T-cell (primary cell): Measurements from ENCODE around the gene HSPA1A. TPM values are rescaled to one million over a fixed set of nuclear protein-coding genes. Genes with fewer than 3 reads are reported as not detected.
"Not testable (repeated sequence)": the region's sequence is repeated elsewhere in the genome, so short reads cannot be mapped to it uniquely, and the experiment has no call there.

ENCODE experiments used
- ATAC-seq, 4 experiments: fragments of 200-7000 bp in 3 of 4; fragments of 150-1000 bp in 1 of 4; cut with Tn5 transposase; replicated peaks in 1 of 4; 1 replicate in 3 of 4; 2 replicates in 1 of 4; pipeline ENCODE4 v1.10.0; 2021; ENCODE audit warnings: moderate library complexity in 3 of 4, mild to moderate bottlenecking in 2 of 4, moderate number of reproducible peaks in 1 of 4
- CTCF ChIA-PET, 2 donors: fragments of 300-600 bp; sonication (Branson Sonifier 250); formaldehyde crosslinking; loops; one replicate each; lab custom pipeline; 2022; ENCODE audit warnings: antibody characterized with exemption in 2 of 2; lab: Charles Lee
- POLR2A ChIA-PET, 2 donors: fragments of 300-600 bp; sonication (Branson Sonifier 250); formaldehyde crosslinking; loops; one replicate each; lab custom pipeline; 2022; ENCODE audit warnings: antibody characterized with exemption in 2 of 2; lab: Charles Lee
- DNase-seq, 35 experiments: peaks; one replicate each; pipeline versions ENCODE4 v3.0.0 to v3.0.0-alpha.2; 2013 to 2023
- H3K27ac ChIP-seq: one replicate; pipeline ENCODE4 v1.5.1; 2013; ENCODE audit warnings: low read length
- H3K27me3 ChIP-seq, 2 experiments: replicated peaks in 1 of 2; 1 replicate in 1 of 2; 2 replicates in 1 of 2; pipeline versions ENCODE4 v1.6.1 to v1.7.0; 2013; ENCODE audit warnings: low read length in 1 of 2, mixed read lengths in 1 of 2; ENCODE audit not compliant: control insufficient read depth in 2 of 2, insufficient read depth in 2 of 2; ENCODE audit errors: extremely low read depth in 1 of 2
- H3K36me3 ChIP-seq, 2 donors: 1 replicate in 1 of 2; 2 replicates in 1 of 2; pipeline versions ENCODE4 v1.6.1 to v1.7.0; 2013; ENCODE audit warnings: low read length in 1 of 2; ENCODE audit not compliant: control insufficient read depth in 2 of 2, insufficient read depth in 1 of 2; ENCODE audit errors: extremely low read depth in 1 of 2
- H3K4me1 ChIP-seq, 2 experiments: 1 replicate in 1 of 2; 2 replicates in 1 of 2; pipeline versions ENCODE4 v1.6.1 to v1.7.0; 2013; ENCODE audit warnings: low read length in 2 of 2, mixed read lengths in 1 of 2; ENCODE audit not compliant: insufficient read depth in 2 of 2, control insufficient read depth in 1 of 2; ENCODE audit errors: extremely low read depth in 1 of 2
- H3K4me3 ChIP-seq, 2 donors: 1 replicate in 1 of 2; 2 replicates in 1 of 2; pipeline versions ENCODE4 v1.5.1 to v1.7.0; 2013; ENCODE audit warnings: mild to moderate bottlenecking in 2 of 2, low read length in 1 of 2, moderate library complexity in 1 of 2; ENCODE audit not compliant: control insufficient read depth in 1 of 2; ENCODE audit errors: extremely low read depth in 1 of 2
- H3K9me3 ChIP-seq: 2 replicates; pipeline ENCODE4 v1.7.0; 2013
- H3K27ac Mint-ChIP-seq, 2 donors: one replicate each; pipeline ENCODE4 v1.8.0; 2020 to 2021; ENCODE audit warnings: mild to moderate bottlenecking in 2 of 2, mixed read lengths in 2 of 2
- H3K27me3 Mint-ChIP-seq, 2 donors: one replicate each; pipeline ENCODE4 v1.8.0; 2021 to 2022; ENCODE audit warnings: mixed read lengths in 2 of 2
- H3K36me3 Mint-ChIP-seq: one replicate; pipeline ENCODE4 v1.8.0; 2021; ENCODE audit warnings: mixed read lengths
- H3K4me1 Mint-ChIP-seq, 3 donors: one replicate each; pipeline ENCODE4 v1.8.0; 2020 to 2022; ENCODE audit warnings: mixed read lengths in 3 of 3, mild to moderate bottlenecking in 1 of 3
- H3K4me3 Mint-ChIP-seq, 3 donors: one replicate each; pipeline ENCODE4 v1.8.0; 2020 to 2022; ENCODE audit warnings: mild to moderate bottlenecking in 3 of 3, mixed read lengths in 3 of 3, moderate library complexity in 3 of 3
- H3K9me3 Mint-ChIP-seq, 3 donors: one replicate each; pipeline ENCODE4 v1.8.0; 2020 to 2022; ENCODE audit warnings: mixed read lengths in 3 of 3
- WGBS: methylation state at CpG from one replicate; pipeline ENCODE4 v1.1.5; 2013; ENCODE audit warnings: missing lambda C conversion rate; ENCODE audit not compliant: insufficient coverage; 5-methylcytosine and 5-hydroxymethylcytosine counted together
- total RNA-seq, 35 experiments: library from RNA in 6 of 35; stranded (reverse) in 6 of 35; fragments of 120-200 nt in 1 of 35; gene quantifications; one replicate each; pipeline versions ENCODE4 v1.2.1 to v1.2.4 and lab custom pipeline; 2013 to 2026

Gene HSPA1A
- total RNA-seq, 5 donors from 2014 or later (not counting 1 experiment from before 2014, with no cell fraction given) = 8.8 to 117 (median 77.9) TPM

GRCh38 chr6:31861150-31861549 is 45.8 kb downstream of the HSPA1A start:
- H3K27ac Mint-ChIP-seq = no peak overlapping the region
- no peaks in the 10 kb centered on the region for H3K27me3 Mint-ChIP-seq
- CTCF ChIA-PET = no interaction called here
- POLR2A ChIA-PET = no interaction called here
- Histone ChIP-seq H3K9me3 (no peaks in the 10 kb centered on the region), H3K4me3 (no peak overlapping the region), H3K4me1 (peaks cover 10 to 26% of the 10 kb centered on the region in 2 experiments), H3K27me3 (peaks cover 0 to 8% of the 10 kb centered on the region in 2 experiments), H3K36me3 (peaks cover 10 to 26% of the 10 kb centered on the region in 2 donors), H3K27ac (no peak overlapping the region)
- ATAC-seq (no peak), DNase-seq (no peak)
- peaks cover 28% of the 10 kb centered on the region for H3K36me3 Mint-ChIP-seq
- WGBS = 88% methylated on average over 5 of the region's 7 CpGs
- H3K9me3 Mint-ChIP-seq = no peaks in the 10 kb centered on the region
- H3K4me1 Mint-ChIP-seq = peaks cover 23 to 33% (median 23%) of the 10 kb centered on the region in 3 donors
- H3K4me3 Mint-ChIP-seq = peak overlapping the region; percentile 91 to 97 (median 93)

- Mint-ChIP-seq H3K9me3 (no peaks in the 10 kb centered on the region), H3K27me3 (no peaks in the 10 kb centered on the region), H3K27ac (peak overlapping the region; percentile 88 to 94), H3K4me1 (peaks cover 23 to 33% (median 23%) of the 10 kb centered on the region in 3 donors), H3K36me3 (peaks cover 27% of the 10 kb centered on the region), H3K4me3 (peak overlapping the region; percentile 91 to 97 (median 93))
- 63% methylated on average over 15 of the region's 17 CpGs for WGBS
- ATAC-seq = no peak
- Histone ChIP-seq H3K27ac (peak overlapping the region; percentile 91), H3K36me3 (peaks cover 10 to 26% of the 10 kb centered on the region in 2 donors), H3K4me3 (peak overlapping the region; percentile 81 to 98), H3K4me1 (peaks cover 10 to 26% of the 10 kb centered on the region in 2 experiments), H3K9me3 (no peaks in the 10 kb centered on the region), H3K27me3 (peaks cover 0 to 8% of the 10 kb centered on the region in 2 experiments)
- POLR2A ChIA-PET = interaction anchor here in 1 of 2 donors (1.5 kb wide), 1 partner anchor 37 kb away, joined by 5 read pairs; no protein-coding TSS in a partner anchor
- CTCF ChIA-PET = interaction anchor here in 1 of 2 donors (1.1 to 1.2 kb wide), 2 partner anchors 23 to 122 kb away, joined by 5 to 6 read pairs; partner anchors contain the start of gene MSH5
- DNase-seq = peak in 2 of 35 experiments; percentile 1 to 9
Observed at GRCh38 chr6:31861919-31862343, 46.6 kb downstream of the HSPA1A start.

GRCh38 chr6:31862344-31863235 is 47.2 kb downstream of the HSPA1A start, which contains the start of gene NEU1:
Gene NEU1 (minus strand): TSS chr6:31862821. CDS start chr6:31862776, 45 bp downstream.
- no peaks in the 10 kb centered on the region for H3K9me3 Mint-ChIP-seq
- Histone ChIP-seq H3K4me1 (peaks cover 10 to 26% of the 10 kb centered on the region in 2 experiments), H3K27me3 (peaks cover 0 to 8% of the 10 kb centered on the region in 2 experiments), H3K36me3 (peaks cover 10 to 26% of the 10 kb centered on the region in 2 donors), H3K27ac (peak within 1 kb of the TSS; percentile 91), H3K4me3 (peak within 1 kb of the TSS; percentile 81 to 98), H3K9me3 (no peaks in the 10 kb centered on the region)
- WGBS = under 1% methylated on average over 51 of the region's 64 CpGs
- ChIA-PET CTCF (interaction anchor here in 1 of 2 donors (0.5 to 1.5 kb wide), 15 partner anchors 23 to 1409 kb away, joined by 3 to 8 read pairs (median 5); partner anchors contain the start of genes ABHD16A, DDAH2, EHMT2 and GPANK1), POLR2A (interaction anchor here (0.6 to 1.5 kb wide), 11 partner anchors 28 to 315 kb away, joined by 3 to 29 read pairs (median 3); partner anchors contain the start of genes ABHD16A (in 1 of the 2), GPANK1 (in 1 of the 2), LSM2 (in 1 of the 2) and MSH5 (in 1 of the 2))
- DNase-seq (peak; percentile 95 to 100 (median 99)), ATAC-seq (peak; percentile 95 to 96 (median 96))
- no peaks in the 10 kb centered on the region for H3K27me3 Mint-ChIP-seq
- peaks cover 23 to 33% (median 23%) of the 10 kb centered on the region in 3 donors for H3K4me1 Mint-ChIP-seq
- H3K36me3 Mint-ChIP-seq = peaks cover 20% of the 10 kb centered on the region
- peak within 1 kb of the TSS; percentile 88 to 94 for H3K27ac Mint-ChIP-seq
- H3K4me3 Mint-ChIP-seq = peak within 1 kb of the TSS; percentile 91 to 97 (median 93)

DNA sequence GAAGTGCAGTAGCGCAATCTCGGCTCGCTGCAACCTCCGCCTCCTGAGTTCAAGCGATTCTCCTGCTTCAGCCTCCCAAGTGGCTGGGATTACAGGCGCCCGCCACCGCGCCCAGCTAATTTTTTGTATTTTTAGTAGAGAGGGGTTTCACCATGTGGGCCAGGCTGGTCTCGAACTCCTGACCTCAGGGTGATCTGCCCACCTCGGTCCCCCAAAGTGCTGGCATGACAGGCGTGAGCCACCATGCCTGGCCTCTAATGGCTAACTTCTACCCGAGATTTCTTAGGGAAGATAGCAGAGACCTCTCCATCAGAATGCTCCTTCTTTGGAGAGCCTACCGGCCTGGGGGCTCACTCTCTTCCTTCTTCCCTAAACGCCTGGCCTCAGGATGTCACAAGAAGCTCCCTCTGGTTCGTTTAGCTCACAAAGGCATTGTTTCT is 48.8 kb downstream of the HSPA1A start:
- not testable (repeated sequence) for H3K9me3 ChIP-seq, DNase-seq, H3K27me3 Mint-ChIP-seq, H3K9me3 Mint-ChIP-seq, ATAC-seq
- peaks cover 14% of the 10 kb centered on the region for H3K36me3 Mint-ChIP-seq
- POLR2A ChIA-PET = interaction anchor here (0.6 to 1.3 kb wide), 3 partner anchors 20 to 666 kb away, joined by 3 to 4 read pairs (median 3); no protein-coding TSS in a partner anchor
- 23% methylated on average over 8 of the region's 16 CpGs for WGBS
- H3K27ac ChIP-seq = peak overlapping the region; percentile 89
- H3K4me1 ChIP-seq = peaks cover 10 to 26% of the 10 kb centered on the region in 2 experiments
- peaks cover 0 to 12% of the 10 kb centered on the region in 2 experiments for H3K27me3 ChIP-seq
- peak overlapping the region; percentile 88 to 94 for H3K27ac Mint-ChIP-seq
- H3K36me3 ChIP-seq = peaks cover 7 to 21% of the 10 kb centered on the region in 2 donors
- H3K4me1 Mint-ChIP-seq = peaks cover 23 to 33% (median 23%) of the 10 kb centered on the region in 3 donors
- H3K4me3 ChIP-seq = peak overlapping the region; percentile 60 to 98
- peak overlapping the region; percentile 91 to 97 (median 93) for H3K4me3 Mint-ChIP-seq
- CTCF ChIA-PET = interaction anchor here in 1 of 2 donors (1.3 kb wide), 1 partner anchor 108 kb away, joined by 5 read pairs; the partner anchor contains the start of gene DXO

DNA sequence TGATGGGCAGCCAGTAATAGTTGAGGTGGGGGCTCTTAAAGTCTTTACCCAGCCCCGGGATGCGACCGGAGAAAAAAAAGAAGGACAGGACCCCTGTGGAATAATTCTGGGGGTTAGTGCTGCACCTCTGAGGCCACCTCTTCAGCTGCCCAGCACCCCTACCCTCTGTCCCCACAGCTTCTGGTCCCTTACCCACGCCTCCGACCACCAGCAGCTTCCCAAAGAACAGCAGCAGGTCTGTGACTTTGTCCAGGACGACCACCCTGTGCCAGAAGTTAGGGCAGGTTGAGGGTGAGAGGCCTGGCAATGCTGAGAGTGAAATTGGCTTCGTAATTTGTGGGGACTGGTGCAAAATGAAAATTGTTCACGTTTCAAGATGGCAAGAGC is 49.5 kb downstream of the HSPA1A start:
- H3K4me3 ChIP-seq = no peak overlapping the region
- Mint-ChIP-seq H3K9me3 (no peaks in the 10 kb centered on the region), H3K4me3 (peak overlapping the region in 2 of 3 donors; percentile 17 to 97), H3K4me1 (peaks cover 23 to 33% (median 23%) of the 10 kb centered on the region in 3 donors), H3K36me3 (peaks cover 9% of the 10 kb centered on the region), H3K27ac (no peak overlapping the region), H3K27me3 (no peaks in the 10 kb centered on the region)
- H3K36me3 ChIP-seq = peaks cover 5 to 15% of the 10 kb centered on the region in 2 donors
- ATAC-seq (no peak), DNase-seq (no peak)
- 76% methylated on average over 3 of the region's 8 CpGs for WGBS
- ChIA-PET CTCF (no interaction called here), POLR2A (interaction anchor here in 1 of 2 donors (1.3 kb wide), 1 partner anchor 19 kb away, joined by 3 read pairs; no protein-coding TSS in a partner anchor)
- peaks cover 10 to 26% of the 10 kb centered on the region in 2 experiments for H3K4me1 ChIP-seq
- peaks cover 0 to 15% of the 10 kb centered on the region in 2 experiments for H3K27me3 ChIP-seq
- no peak overlapping the region for H3K27ac ChIP-seq
- H3K9me3 ChIP-seq = no peaks in the 10 kb centered on the region
